Stimulated activated CD4-positive, alpha-beta T cell treated with anti-CD3 and anti-CD28 coated beads, Interleukin-15, amount 100 ng/mL, for 24 hours (primary cell): ENCODE results near the gene HACL1.

ENCODE experiments used
- DNase-seq: peaks from one replicate; pipeline ENCODE4 v3.0.0-alpha.2; 2020

The HACL1 gene

DNA sequence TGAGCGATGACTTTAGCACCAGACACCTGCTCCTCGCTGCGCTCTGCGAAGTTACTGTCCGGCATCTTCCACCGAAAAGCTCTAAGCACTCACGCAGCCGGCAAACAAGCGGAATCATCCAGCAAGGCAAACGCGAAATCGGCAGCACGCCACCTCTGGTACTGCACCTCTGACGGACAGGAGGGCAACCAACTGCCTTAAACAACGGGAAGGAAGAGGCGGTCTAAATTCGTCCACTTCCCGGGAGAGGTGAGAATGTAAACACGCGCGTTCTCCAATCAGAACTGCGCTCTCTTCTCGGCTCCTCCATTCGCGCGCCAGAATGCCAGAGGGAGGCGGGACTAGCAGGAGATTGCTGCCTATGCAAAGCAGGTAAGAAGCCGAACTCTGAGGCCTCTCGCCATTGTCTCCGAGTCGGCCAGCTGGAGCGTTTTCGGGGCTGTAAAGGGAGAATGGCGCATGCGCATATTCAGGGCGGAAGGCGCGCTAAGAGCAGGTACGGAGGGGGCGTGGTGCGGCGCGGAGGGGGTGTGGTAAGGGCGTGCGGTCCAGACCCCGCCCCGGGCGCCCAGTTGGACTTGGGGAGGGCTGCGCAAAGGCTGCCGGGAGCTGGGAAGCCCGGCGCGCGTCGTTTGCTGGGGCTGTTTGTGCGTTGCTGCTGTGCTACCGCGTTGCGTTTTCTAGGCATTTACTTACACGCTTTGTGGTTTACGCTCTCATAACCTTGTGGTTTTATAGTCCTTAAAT lies at the start of gene HACL1, which contains the start of gene BTD:
Gene HACL1, minus strand, starts transcription at position 171 of the 747 bp plus-strand sequence. Its CDS starts 106 bp downstream, at position 65.
Gene BTD, plus strand, starts transcription at position 347 of the 747 bp plus-strand sequence. CDS start 33,695 bp downstream, outside the sequence.
- peak; percentile 99 for DNase-seq

DNA sequence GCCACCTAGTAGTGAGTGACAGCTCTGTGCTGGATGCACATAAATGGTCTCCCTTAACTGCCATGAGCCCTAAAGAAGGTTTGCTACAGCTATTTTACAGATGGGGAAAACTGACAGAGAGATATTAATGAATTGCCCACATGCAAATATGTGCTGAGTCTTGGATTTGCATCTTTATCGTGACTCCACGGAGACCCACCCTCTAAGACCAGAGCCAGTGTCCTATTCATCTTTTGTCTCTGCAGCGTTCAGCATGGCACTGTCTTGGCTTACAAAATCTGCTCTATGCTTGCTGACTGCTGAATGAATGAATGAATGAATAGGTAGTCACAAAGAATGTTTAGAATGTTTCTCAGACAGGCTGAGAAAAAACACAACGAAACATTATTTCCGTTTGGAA lies 48.5 kb upstream of the HACL1 start:
- no peak for DNase-seq

DNA sequence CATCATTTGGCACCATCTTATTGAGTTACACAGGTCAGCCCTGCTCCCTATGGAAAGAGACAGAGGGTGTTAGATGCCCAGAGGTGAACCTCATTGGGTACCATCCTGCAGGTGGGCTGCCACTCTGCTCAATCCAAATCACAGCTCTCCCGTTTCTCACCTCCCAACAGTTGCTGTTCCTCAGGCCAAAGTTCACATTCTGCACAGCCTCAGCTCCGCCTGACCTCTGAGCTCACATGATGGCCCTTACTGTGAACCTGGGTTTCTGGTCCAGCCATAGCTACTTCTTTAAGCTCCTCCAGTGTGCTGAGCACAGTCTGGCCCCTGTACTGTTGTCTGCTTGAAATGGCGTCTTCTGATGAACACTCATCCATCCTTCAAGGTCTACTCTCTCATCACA lies 48.0 kb upstream of the HACL1 start:
- no peak for DNase-seq

DNA sequence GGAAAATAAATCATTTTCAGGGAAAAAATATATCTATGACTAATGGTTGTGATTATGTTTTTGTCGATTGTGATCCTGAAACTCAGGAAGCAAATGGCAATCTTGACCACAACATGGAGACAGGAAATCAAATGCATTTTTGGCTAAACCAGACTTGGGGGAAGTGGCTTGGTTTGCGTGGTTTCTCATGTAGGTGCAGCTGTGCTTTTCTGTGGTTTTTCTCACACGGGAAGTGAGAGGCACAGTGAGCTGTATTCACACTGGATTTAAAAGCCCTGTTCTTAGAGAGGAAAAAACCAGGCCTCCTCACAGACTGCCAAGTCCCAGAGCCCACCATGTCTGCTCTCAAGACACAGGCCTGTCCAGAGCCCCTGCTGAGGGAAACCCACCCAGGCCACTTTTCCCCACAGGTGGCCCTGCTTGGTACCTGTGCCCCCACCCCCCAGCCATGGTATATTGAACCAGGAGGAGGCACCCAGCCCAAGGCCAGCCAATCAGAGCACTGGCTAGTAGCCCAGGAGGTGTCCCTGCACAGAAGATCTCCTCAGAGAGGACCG lies 46.3 kb upstream of the HACL1 start:
- DNase-seq: peak; percentile 75

DNA sequence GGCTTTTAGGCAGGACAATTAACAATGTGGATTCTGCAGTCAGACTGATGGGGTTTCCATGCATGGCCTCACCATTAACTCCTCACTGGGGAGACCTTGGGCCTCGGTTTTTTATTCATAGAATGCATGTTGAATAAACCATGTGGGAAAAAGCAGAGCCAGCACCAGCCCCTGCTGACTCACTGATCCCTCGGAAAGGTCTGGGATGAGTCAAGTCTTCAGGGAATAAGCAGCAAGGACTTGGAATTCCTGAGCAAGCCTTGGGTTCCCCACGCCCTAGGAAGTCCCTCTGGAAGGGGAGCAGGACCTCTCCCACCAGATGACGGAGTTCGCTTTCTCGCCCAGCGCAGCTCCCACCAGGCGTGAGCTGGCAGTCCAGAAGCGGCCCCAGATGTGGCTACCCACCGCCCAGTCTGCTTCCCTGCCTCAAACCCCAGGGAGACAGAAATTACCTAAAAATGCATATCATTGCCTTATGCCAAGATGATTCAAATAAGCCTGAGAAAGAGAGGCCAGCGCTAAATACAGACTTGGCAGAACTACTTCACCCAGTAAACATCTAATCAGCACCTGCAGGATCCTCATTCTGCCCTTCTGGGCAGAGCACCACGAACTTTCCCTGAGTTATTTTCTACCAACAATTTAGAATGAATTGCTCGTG lies 45.6 kb upstream of the HACL1 start:
- no peak for DNase-seq

DNA sequence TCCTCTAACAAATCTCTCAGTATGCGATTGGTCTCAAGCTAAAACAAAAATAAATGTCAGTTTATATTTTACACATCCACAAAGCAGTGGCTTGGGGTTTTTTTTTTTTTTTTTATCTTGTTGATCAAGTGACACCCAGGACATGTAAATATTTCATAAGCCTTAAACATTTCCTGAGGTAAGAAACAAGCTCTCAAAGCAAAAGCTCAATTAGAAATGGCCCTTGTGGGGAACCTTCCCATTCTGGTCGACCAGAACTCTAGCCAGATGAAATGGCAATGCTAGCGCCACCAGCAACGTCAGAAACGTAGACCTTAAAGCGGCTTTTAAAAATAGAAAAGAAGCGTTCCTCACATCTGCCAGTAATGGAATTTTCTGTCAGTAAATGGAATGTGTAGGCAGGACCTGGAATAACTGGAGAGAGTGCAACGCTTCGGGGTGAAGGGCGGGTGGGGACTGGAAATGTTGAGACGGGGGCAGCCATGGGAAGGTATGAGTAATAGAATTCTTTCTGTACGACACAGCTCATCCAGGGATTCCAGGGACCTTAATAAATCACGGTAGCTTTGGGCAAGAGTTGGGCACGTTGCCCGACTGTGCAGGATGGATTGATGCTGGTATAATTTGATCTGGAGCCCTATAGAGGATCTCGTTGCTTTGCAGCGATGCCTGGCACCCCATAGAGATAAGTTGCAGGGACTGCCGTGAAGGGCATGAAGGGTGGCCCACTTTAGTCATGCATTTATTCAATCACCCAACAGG lies 44.6 kb upstream of the HACL1 start:
- DNase-seq: no peak

DNA sequence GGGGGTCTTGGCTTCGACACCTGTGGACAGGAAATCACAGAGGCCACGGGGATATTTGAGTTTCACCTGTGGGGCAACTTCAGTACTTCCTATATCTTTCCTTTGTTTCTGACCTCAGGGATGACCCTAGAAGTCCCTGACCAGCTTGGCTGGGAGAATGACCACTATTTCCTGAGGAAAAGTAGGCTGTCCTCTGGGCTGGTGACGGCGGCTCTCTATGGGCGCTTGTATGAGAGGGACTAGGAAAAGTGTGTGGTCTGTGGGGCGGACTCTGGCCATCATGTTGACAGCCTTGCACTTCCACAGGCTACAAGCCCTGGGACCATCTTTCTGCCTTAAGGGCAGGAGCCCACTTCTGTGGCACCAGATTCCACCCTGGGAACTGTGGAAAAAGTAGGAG lies 43.9 kb upstream of the HACL1 start:
- DNase-seq: no peak

DNA sequence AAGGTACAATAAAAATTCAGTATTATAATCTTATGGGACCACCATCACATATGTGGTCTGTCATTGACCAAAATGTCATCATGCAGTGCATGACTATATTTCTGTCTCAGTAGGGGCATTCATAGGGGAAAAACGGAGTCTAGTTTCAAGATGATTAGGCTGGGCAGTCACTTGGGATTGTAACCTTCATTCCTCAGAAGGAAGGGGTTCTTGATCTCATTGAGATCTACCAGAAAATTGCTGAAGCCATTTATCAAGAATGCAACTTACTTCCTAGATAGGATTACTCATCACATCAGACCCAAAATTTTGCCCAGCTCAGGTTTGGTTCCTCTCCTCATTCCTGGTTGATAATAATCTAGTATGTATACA lies 37.5 kb upstream of the HACL1 start:
- no peak for DNase-seq

DNA sequence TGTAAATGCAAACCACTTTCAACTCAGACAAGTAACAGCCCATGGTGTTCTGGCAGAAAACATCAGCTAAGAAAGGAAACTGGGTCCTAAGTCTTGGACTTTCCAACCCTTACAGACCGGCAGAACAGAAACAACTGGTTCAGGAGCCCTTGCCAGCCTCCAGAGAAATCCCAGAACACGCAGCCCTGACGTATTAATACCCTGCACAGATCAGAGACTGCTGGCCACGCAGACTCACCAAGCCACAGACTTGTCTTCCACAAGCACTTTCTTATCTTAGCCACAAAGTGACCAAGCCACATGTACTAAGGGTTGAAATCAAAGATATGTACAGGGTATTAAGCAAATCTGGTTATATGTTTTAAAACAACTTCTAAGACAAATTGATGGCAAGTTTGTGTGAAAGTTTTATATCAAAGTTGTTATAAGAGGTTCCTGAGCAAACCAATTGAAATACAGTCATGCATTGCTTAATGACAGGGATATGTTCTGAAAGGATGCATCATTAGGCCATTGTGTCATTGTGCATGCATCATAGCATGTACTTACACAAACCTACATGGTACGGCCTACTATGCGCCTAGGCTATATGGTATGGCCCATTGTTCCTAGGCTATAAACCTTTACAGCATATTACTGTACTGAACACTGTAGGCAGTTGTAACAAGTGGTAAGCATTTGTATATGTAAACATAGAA lies 37.0 kb upstream of the HACL1 start:
- DNase-seq: no peak

DNA sequence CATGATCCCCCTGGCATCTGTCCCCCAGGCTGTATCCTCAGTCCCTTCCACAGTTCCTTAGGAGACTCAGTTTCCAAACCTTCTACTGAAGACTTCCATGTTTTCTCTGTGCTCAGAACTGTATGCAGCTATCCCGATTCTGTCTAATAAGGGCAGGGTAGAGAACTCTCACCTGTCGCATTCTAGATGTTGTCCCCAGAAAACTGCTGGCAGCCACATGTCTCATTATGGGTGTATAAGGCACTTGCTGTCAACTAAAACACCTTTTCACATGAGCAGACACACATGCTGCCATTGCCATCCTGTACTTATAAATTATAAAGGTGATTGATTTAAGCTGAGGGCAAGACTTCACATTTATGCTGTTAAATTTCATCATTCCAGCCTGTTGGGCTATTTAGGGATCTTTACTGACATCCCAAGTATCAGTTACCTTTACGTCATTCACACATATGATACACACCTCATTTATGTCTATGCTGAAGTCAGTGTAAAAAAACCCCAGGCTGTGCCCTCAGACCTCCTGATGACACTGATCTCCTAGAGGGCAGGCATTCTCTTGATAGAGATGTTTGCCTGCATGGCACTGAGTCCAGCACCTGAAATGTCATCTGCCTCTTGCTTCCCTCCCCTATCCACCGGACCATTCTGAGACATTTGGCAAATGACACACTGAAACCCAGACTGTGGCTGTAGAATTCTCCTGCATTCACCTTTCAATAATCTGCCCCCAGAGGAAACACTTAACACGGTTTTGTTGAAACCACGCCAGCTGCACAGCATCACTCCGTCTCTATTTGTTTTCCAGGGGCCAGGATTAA lies 36.0 kb upstream of the HACL1 start:
- peak; percentile 20 for DNase-seq

DNA sequence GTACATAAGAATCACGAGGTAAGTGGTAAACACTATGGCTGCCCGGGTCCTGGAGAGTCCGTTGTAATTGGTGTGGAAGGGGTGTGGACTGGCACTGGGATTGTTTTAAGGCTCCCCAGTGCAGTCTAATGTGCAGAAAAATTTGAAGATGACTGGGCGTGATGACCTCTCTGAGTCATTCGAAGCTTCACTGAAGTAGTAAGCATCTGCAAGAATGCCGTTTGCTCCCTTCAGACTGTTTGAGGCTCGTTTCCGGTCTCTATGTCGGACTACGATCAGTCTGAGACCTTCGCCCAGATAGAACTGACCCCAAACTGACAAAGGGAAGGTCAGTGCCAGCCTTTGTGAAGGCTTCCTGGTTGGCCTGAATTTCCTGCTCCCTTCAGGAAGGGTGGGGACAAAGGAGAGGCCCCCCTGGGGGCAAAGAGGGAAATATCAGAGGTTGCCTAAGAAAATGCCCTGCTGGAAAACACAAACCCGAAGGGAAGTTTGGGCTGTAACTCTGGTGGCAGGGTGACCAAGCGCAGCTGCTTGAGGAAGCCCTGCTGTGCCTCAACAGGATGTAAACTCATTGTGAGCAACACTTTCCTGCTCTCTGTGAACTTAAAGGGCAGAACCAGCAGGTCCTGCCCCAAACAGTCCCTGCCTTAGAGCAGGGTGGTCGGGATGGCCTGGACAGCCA lies 34.8 kb upstream of the HACL1 start:
- DNase-seq: peak; percentile 55

DNA sequence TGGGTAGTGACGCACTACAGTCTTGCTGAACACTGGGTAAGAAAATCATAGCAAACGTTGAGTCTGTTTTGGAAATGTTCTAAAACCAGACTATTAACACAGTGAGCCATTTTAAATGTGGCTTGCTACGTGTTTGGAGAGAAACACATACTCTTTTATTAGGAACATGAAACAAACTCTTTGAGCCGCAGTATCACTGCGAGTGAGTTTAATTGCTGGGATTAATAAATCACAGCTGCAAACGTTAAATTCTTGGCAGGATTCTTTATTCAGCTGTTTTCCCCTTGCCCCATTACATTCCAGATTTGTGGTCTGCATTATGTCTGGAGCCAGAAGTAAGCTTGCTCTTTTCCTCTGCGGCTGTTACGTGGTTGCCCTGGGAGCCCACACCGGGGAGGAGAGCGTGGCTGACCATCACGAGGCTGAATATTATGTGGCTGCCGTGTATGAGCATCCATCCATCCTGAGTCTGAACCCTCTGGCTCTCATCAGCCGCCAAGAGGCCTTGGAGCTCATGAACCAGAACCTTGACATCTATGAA lies 33.8 kb upstream of the HACL1 start:
- no peak for DNase-seq

DNA sequence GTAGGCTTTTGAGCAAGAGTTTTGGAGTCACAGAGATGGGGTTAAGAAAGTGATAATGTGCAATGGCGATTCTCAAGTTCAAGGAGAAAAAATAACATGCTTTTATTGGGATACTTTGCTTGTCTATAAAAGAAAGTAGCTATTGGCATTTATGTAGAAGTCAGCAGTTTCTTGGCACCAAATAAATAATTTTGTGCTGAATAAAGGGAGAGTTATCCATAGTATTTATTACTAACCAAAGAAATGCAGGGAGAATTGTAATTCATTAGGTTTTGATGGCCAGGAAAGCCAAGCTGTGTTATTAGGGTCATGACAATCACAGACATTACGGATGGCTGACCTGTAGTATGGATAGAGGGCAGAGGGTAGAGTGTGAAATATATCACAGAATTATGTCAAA lies 33.3 kb upstream of the HACL1 start:
- DNase-seq: no peak

DNA sequence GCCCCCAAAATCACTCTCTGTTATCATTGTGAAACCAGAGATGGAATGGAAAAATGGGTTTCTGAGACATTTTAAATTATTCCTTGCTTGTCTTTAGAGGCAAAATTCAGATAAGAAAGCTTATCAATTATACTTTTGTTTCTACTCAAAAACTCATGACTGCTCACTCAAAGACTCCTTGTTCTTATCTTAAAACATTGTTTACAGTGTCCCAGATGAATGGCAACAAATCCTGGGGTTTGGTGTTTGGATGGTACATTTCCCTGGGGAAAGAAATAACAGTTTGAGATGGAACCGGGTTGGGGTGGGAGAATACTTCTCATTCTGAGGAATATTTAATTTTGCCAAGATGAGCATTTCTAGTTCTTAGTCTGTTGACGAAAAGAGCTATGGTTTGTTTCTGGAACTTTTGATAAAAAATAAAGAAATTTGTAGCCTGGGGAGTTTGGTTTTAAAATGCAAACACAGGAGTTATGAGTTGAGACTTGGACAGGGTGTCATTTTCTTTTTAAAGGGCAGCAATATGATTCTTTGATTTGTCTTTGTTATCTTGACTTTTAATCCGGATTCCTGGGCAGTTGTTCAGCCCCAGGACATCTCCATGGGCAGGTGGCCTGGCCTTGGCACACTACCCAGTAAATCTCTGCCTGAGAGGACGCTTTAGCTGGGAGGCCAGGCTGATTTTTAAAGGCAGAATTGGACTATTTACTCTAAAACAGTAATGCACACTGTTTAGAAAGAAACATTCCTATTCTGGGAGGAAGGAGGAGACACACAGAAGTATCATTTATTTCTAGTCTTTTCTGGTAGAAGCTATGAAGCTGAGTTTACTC lies 32.6 kb upstream of the HACL1 start:
- DNase-seq: no peak

DNA sequence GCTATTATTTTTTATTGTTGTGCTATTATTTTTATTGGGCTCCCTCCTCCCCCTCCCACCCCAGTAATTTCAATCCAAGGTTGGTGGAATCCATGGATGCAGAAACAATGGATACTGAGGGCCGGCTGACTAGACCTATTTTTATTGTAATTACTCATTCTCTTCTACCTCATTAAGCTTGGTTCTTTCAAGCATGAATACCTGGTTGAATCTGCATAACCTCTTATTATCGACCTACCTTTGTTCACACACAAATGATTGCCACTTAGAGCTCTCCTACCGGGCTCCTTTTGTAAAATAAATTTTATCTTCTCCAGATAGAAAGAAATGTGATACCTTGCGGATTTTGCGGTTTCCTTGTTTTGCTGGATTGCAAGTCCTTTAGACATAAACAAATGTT lies 31.8 kb upstream of the HACL1 start:
- no peak for DNase-seq

DNA sequence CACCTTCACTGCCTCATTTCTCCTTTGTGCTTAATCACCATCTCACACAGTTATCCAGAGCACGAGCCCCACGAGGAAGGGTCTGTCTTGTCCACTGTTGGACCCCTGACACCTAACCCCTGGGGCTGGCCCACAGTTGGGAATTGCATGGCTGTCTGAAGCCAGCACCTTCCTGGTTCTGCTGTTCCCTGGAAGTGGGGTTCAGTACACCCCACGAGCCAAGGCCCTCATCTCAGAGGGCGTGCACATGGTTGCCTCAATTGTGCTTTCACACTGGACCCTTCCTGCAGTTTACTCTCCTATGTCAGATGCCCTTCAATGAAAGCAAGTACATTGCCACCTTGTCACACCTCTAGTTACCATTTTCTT lies 30.8 kb upstream of the HACL1 start:
- DNase-seq: no peak

DNA sequence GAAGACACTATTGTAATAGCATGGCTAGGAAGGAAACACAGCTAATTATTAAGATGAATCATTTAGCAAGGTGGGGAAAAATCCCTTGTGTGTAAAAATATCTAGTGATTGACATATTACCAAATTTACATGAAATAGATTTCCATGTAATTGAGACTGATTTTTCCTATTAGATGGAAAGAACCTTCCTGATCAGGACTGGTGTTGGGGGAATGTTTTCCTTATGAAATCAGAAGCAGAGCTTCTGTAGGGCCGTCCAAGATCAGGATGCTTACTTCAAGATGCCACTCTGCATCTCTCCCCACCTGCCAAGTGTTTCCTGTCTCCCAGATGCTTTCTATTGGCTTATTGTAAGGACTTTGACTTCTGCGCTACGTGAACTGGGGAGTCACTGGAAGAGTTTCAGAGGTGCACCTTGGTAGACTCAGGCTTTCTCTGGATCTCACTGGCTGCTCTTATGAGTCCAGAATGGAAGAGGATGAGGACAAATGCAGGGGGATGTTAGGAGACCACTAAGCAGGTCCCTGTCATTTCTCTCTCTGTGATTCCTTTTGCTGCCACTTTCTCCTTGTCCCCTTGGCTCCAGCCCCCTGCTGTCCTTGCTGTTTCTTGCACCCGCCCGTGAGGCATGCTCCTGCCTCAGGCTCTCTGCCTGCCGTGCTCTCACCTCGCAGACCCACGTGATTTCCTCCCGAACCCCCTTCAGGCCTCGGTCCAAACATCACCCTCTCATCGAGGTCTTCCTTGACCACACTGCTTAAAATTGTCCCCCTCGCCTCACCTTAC lies 30.2 kb upstream of the HACL1 start:
- no peak for DNase-seq

DNA sequence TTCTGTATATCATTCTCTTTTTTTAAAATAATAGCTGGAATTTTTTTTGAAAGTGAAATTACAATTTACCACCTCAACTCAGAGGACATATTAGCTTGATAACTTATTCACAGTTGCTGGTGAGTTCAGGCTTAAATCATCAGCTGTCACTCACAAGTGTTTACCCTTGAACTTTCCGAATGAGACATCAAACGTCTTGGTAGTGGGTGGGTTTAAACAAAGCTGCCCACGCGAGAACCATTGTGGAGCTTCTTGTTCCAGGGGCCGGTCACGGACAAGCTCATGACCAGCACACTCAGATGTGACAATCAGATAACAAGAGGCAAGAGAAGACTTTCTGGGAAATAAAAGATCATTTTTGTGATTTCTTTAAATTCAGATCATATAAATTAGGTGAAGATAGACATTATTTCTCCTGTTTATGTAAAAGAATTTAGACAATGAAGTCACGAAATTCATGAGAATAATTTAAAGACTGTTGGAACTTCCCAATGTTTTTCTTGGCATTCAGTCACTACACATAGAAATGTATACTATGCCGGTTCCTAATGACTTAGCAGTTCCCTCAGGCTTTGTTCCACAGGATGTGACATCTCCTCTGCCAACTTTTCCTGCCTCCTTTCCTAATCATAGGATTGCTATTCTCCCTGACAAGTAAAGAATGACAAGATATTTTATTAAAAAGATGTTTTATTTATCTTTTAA lies 29.4 kb upstream of the HACL1 start:
- peak; percentile 30 for DNase-seq
